Breast epithelium (tissue), 3 donors: Measurements from ENCODE around the gene WDR37.

Experiments used
- CTCF ChIP-seq, 3 donors: fragments of 450-650 bp; IDR thresholded peaks; one replicate each; pipeline ENCODE4 v1.5.1; 2016 to 2017; ENCODE audit warnings: antibody characterized with exemption in 3 of 3, mild to moderate bottlenecking in 3 of 3, moderate library complexity in 3 of 3
- POLR2A ChIP-seq: fragments of 450-650 bp; IDR thresholded peaks from one replicate; pipeline ENCODE4 v1.6.1; 2016; ENCODE audit warnings: antibody characterized with exemption, mild to moderate bottlenecking, moderate library complexity
- POLR2AphosphoS5 ChIP-seq, 3 donors: sonication (generic); formaldehyde crosslinking; IDR thresholded peaks; one replicate each; pipeline ENCODE4 v1.6.1; 2017; ENCODE audit warnings: antibody characterized with exemption in 3 of 3

DNA sequence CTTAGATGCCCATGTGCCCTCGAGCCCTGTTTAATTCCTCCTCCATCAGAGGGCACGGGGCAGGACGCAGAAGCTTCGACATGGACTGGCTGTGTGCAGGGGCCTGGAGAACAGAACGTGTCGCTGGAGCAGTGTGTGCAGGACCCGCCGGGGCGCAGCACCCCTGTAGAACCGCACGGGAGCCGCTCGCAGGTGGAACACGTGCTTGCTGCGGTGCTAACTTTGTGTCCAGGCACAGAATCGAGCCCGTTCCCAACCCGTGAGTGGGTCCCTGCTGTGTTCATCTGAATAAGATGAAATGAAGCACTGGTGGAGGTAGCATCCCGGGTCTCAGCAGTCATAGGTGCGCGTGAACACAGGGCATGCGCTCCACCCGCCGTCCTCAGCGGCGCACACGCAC lies 116.9 kb downstream of the WDR37 start:
- TF ChIP-seq POLR2AphosphoS5 (IDR thresholded peaks at IDR 0.05) (no peak), CTCF (IDR thresholded peaks at IDR 0.05) (no peak), POLR2A (no peak)
